Measurements from ENCODE around the gene KCNAB1.
A peak's percentile ranks its signal among the peaks of the same experiment; 100 is the strongest.

KCNAB1 gene

DNA sequence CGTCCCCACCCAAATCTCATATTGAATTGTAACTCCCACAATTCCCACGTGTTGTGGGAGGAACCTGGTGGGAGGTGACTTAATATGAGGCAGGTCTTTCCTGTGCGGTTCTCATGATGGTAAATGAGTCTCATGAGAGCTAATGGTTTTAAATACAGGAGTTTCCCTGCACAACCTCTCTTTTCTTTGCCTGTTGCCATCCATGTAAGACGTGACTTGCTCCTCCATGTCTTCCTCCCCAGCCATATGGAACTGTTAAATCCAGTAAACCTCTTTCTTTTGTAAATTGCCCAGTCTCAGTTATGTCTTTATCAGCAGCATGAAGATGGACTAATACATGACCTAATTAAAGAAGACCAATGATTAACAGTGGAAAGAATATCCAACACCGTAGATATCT, 377.9 kb downstream of the KCNAB1 start:
- no peak overlapping the region for H3K4me3 ChIP-seq (ENCODE audit: control insufficient read depth, low read depth, low read length)
- no peak for TF ChIP-seq CTCF (IDR thresholded peaks at IDR 0.05; ENCODE audit: control insufficient read depth, insufficient read depth, low read depth, low read length, missing control alignments)
- no peak for DNase-seq (ENCODE audit: low read depth)

DNA sequence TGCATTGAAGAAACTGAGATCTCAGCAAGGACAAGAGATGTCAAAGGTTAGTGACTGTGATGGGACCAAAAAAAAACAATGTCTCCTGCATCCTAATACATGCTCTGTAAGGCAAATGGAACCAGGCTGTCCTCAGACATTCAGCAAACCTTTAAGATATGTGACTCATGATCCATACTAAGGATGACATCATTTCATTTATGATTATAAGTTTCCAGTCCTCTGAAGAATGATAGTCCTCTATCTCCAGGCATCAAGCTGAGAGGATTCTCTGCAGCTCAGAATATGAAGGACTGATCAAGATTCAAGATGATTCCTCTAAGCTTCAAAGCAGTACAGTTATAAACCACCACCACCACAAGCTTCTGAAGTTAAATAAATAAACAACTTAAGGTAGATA, 386.9 kb downstream of the KCNAB1 start:
- no peak overlapping the region for H3K4me3 ChIP-seq (ENCODE audit: control insufficient read depth, low read depth, low read length)
- no peak for TF ChIP-seq CTCF (IDR thresholded peaks at IDR 0.05; ENCODE audit: control insufficient read depth, insufficient read depth, low read depth, low read length, missing control alignments)
- DNase-seq (ENCODE audit: low read depth), result no peak

GRCh38 chr3:156509189-156510174, 389.1 kb downstream of the KCNAB1 start:
- TF ChIP-seq CTCF (IDR thresholded peaks at IDR 0.05; ENCODE audit: control insufficient read depth, insufficient read depth, low read depth, low read length, missing control alignments), result peak; percentile 42
- peak; percentile 29 for DNase-seq (ENCODE audit: low read depth)
- H3K4me3 ChIP-seq (ENCODE audit: control insufficient read depth, low read depth, low read length), result no peak overlapping the region

GRCh38 chr3:156511987-156512677, 391.8 kb downstream of the KCNAB1 start:
- no peak for DNase-seq (ENCODE audit: low read depth)
- no peak for TF ChIP-seq CTCF (IDR thresholded peaks at IDR 0.05; ENCODE audit: control insufficient read depth, insufficient read depth, low read depth, low read length, missing control alignments)
- no peak overlapping the region for H3K4me3 ChIP-seq (ENCODE audit: control insufficient read depth, low read depth, low read length)

- no peak overlapping the region for H3K4me3 ChIP-seq (ENCODE audit: control insufficient read depth, low read depth, low read length)
- TF ChIP-seq CTCF (IDR thresholded peaks at IDR 0.05; ENCODE audit: control insufficient read depth, insufficient read depth, low read depth, low read length, missing control alignments), result no peak
- no peak for DNase-seq (ENCODE audit: low read depth)
These were observed 393.2 kb downstream of the KCNAB1 start for GRCh38 chr3:156513619-156514018.

GRCh38 chr3:156516284-156516683, 395.9 kb downstream of the KCNAB1 start:
- no peak overlapping the region for H3K4me3 ChIP-seq (ENCODE audit: control insufficient read depth, low read depth, low read length)
- no peak for DNase-seq (ENCODE audit: low read depth)
- no peak for TF ChIP-seq CTCF (IDR thresholded peaks at IDR 0.05; ENCODE audit: control insufficient read depth, insufficient read depth, low read depth, low read length, missing control alignments)

Data from AG09309 (cell line).